ENCODE data around the gene PKD2.

Gene PKD2

DNA sequence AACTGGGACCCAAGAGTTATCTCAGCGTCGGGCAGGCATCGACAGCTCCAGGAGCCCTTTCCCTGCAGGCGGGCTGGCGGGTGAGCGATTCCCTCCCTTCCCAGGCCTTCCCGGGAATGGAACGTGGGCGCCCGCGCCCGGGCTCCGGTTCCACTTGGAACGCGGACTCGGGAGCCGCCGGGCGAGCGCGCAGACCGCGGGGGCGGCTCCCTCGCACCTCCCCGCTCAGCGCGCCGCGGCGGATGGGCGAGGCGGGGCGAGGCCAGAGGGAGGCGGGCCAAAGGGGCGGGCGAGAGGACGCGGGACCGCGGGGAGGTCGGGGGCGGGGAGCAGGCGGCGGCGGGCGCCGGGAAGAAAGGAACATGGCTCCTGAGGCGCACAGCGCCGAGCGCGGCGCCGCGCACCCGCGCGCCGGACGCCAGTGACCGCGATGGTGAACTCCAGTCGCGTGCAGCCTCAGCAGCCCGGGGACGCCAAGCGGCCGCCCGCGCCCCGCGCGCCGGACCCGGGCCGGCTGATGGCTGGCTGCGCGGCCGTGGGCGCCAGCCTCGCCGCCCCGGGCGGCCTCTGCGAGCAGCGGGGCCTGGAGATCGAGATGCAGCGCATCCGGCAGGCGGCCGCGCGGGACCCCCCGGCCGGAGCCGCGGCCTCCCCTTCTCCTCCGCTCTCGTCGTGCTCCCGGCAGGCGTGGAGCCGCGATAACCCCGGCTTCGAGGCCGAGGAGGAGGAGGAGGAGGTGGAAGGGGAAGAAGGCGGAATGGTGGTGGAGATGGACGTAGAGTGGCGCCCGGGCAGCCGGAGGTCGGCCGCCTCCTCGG, at the start of gene PKD2:
Gene PKD2, plus strand, starts transcription at position 332 of the 818 bp plus-strand sequence. Its CDS starts 99 bp downstream, at position 431.
- FAIRE-seq = no peak

DNA sequence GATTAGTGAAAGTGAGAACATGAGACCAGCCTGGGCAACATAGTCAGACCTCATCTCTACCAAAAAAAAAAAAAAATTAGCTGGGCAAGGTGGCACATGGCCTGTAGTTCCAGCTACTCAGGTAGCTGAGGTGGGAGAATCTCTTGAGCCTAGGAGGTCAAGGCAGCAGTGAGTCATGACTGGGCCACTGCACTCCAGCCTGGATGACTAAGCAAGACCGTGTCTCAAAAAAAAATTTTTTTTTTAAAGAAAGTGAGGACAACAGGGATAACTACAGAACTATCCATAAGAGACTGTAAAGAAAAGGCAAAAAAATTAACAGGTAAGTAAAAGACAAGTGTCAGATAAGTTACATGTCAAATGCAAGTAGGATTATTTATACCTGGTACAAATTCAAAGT, 45.4 kb upstream of the PKD2 start:
- no peak for FAIRE-seq

DNA sequence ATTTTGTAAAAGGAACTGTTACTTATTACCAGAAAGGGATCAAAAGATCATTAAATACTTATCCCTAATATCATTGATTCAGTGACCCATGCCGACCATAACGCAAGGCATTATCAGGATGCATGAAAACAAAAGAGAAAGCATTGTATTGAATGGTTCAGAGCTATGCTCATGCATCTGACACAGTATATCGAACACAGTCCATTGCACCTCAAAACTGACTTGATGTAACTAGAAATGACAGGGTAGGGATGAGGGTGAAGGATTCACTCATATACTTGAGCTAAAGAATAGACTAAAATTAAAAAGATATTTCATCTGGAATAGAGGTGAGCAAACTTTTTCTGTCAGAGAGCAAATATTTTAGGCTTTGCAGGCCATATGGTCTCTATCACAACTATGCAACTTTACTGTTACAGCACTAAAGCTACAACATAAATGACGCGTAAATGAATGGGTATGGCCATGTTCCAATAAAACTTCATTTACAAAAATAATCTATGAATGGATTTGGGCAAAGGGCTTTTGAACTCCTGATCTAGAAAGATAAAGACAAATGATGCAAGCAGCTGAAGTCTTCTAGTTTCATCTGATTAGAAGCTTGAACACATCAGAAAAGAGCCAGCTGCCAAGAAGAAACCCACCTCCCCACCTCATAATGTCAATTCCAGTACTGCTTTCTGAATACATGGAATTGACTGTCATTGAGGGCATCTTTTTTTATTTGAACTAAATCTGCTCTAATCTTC, 44.9 kb upstream of the PKD2 start:
- FAIRE-seq = no peak

DNA sequence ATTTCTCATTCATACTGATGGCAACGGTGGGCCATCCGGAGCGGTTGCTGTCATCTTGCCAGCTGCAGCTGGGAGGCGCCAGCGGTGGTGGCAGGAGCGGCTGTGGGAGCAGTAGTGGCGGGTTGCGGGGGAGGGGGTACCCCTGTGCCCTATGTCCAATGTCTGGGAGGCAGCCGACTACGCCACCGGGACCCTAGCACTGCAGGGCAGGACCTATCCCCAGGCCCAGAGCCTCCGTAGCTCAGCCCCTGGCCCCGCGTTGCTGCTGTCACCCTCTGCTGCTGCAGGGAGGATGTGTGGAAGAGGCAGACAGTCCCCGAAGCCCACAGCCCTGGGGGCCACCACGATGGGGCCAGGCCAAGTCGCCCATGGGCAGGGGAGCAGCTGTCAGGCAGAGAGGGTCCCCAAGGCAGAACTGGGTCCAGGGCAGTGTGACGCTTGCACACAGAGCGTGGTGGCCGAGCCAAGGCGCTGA, 41.9 kb upstream of the PKD2 start:
- FAIRE-seq = no peak

DNA sequence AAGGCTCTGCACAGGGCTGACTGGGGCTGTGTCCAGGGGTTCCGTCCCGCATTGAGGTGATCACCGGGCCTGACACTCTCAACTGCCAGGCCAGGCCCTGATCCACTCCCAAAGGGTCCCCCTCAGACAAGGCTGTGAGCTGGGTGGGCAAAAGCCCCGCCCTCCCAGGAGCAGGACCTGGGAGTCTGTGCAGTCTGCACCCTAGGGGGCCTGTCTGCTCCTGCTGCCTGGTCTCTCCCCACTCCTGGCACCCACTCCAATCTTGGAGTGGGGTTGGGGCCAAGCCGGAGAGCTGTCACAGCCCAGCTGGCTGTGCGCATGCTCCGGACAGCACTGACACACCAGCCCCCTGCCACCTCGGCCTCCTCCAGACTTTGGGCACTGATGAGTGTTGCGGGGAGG, 41.3 kb upstream of the PKD2 start:
- FAIRE-seq = no peak

DNA sequence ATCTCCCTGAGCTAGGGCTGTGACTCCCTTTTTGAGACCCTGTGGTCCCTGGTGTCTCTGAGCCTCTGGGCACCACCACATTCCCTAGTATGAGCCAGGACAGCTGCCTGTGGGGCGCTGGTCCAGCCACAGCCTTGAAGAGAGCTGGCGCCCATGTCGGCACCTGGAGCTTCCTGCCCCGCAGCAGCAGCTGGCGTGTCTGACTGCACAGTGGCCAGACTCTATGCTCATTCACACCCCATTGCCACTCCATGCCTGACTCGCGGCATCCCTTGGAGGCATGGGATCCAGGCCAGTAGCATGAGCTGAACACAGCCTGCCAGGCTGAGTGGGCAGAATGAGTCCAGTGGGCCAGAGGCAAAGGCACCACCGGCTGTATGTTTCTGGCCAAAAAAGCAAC, 40.2 kb upstream of the PKD2 start:
- FAIRE-seq = no peak

DNA sequence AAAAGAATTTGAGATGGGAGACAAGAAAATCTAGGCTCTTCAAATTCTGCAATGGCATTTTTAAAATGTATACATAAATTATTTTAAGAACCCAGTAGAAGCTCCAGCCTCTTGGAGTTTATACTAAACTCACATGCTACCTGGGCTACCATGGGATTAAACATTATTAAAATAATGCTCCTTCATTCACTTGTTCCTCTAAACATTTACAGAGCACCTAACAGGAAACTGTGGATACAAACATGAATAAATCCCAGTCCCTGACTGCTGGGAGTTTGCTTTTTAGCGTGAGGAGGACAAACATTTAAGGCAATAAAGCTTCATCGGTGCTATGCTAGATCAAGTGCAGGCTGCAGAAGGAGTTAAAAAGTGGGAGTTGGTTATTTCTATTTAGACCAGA, 37.3 kb upstream of the PKD2 start:
- no peak for FAIRE-seq

DNA sequence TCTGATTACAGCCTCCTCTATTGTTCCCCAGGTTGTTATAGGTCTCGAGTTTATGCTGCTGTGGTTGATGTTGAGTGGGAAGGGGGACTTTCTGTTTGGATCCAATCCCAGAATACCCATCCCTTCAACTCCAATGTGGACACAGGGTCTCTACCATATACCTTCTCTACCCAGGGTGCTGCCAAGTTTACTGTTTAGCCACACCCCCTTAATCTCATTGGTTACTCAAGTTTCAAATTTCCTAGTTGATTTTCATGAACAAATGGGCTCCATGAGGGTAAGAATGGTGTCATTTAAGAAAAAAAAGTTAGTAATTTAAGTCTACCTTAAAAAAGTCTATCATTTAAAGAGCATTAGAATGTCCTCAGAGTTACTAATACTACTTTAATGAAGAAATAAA, 35.6 kb upstream of the PKD2 start:
- no peak for FAIRE-seq

DNA sequence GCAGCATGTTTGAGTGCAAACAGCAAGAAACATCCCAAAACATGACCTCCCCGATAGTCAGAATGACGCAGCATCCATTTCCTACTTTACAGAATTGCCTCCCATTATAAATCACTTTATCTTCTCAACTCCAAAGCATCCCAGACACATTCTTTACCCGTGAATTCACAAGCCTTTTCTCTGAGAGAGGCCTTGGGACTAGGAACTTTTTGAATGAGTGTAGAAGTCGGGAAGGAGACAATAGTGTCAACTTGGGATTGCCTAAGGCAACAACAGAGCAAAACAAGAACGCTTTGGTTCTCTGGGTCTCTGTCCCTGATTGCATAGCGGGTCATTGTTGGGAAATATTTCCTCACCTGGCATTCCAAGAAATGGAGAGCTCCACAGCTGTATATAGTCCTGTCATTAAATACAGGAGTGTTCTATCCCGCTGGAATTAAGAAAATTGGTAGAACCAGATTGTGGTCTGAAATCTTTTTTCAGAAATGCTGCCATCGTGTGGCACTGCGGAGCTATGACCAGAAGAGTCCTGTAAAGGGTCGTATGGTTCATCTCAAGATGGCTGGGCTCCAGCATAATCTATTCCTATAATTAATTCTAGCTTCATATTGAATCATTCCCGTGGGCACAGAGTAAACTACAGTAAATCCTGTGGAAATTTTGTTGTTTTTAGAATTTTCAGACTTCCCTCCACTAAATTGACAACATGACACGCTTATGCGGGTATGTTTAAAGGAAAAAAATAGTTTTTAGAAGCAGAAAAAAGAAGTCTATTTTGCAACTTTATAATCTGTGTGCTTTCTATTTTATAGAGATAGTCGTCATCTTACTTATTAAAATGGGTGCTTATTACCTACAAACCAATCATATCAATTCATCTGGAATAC, 33.9 kb upstream of the PKD2 start:
- FAIRE-seq = peak; percentile 85

DNA sequence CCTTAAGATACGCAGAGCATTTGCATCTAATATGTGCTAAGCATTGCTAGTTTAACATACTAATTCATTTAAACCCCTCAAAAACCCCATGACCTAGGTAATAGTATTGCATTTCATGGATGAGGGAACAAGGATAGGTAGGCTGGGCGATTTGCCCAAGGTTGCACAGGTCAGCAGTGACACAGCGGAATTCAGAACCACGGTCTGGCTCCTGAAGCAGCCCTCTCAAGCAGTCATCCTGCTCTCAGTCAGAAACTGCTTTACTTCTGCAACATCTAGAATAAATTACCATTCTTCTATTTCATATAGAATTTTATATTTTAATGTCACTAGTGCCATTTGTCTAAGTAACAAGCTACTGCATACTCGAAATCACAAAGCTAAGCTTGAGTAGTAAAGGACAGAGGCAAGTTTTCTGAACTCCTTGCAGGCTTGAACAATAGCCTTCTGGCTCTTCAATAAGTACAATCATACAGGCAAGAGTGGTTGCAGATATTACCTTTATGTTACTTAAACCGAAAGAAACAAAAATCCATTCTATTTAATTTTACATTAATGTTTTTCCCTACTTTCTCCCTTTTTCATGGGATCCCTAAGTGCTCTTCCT, 32.5 kb upstream of the PKD2 start:
- FAIRE-seq = no peak

DNA sequence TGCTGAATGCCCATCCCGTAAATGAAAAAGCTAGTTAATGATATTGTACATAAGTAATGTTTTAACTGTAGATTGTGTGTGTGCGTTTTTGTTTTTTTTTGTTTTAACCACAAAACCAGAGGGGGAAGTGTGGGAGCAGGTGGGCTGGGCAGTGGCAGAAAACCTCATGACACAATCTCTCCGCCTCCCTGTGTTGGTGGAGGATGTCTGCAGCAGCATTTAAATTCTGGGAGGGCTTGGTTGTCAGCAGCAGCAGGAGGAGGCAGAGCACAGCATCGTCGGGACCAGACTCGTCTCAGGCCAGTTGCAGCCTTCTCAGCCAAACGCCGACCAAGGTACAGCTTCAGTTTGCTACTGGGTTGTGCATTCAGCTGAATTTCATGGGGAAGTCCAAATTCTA, 32.0 kb upstream of the PKD2 start, which contains the start of gene SPP1:
Gene SPP1, plus strand, starts transcription at position 249 of the 400 bp plus-strand sequence. CDS start 1,182 bp downstream, outside the sequence.
- no peak for FAIRE-seq

DNA sequence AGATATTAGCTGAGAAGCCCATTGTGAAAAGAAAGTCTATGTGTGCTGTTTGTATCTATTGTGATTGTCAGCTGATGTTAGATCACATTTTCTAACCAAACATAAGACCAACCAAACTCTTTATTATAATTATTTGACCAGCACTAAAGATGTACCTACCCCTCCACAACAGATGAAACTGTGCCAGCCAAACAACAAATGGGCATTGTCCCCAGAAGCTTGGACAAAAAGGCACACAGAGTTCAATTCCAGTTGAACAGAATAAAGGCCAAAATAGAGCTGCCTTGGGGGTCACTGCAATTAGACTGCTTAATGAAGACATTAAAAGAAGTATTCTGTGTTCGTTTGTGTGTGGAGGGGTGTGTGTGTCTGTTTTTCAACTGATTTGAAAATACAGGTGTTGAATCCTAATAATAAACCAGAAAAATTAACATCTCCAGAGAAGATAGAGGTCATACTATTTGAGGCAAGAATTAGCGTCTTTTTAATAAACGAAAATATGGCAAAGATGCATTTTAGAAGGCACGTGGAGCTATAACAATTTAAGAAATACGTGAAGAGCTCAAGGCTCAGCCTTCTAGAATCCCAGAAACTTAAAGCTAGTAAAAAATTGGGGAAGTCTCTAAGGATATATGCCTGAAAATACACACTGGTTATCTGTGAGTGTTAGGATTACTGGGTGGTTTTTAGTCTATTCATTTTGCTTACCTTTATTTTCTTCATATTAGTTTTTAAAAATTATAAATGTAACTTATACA, 29.7 kb upstream of the PKD2 start:
- FAIRE-seq = no peak

DNA sequence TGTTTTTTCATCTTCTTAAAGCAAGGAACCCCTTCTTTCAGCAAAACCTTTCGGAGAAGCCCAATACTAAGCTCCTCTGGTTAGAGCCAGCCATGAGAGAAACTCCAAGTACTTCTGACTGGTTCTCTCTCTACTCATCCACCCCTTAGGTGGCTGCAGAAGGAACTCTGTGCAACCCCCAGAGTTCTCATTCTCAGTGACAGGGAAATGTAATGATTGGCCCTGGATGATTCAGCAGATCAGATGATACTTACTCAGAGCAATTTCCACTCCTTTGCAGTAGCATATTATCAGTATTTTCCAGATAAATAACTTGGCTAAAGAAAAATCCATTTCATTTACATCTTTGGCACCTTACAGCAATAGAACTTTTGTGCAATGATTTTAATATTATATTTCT, 28.8 kb upstream of the PKD2 start:
- FAIRE-seq = no peak

DNA sequence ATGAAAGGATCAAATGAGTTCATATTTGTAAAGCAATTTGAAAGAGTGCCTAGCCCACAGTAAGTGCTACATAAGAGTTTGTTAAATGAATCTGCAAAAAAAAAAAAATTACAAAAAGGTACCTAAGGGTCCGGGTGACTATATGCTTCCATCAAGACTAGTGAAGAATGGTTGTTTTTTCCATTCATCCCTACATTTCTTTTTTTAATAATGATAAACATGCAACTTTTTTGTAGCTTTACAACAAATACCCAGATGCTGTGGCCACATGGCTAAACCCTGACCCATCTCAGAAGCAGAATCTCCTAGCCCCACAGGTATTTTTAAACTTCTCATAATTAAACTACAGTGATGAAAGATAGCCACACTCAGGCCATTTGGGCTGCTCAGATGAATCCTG, 27.6 kb upstream of the PKD2 start:
- FAIRE-seq = no peak

DNA sequence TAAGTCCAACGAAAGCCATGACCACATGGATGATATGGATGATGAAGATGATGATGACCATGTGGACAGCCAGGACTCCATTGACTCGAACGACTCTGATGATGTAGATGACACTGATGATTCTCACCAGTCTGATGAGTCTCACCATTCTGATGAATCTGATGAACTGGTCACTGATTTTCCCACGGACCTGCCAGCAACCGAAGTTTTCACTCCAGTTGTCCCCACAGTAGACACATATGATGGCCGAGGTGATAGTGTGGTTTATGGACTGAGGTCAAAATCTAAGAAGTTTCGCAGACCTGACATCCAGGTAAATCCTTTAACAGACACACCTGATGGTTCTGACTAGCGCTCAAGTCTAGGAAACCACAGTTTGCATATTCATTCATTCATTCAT, 25.9 kb upstream of the PKD2 start:
- FAIRE-seq = no peak

DNA sequence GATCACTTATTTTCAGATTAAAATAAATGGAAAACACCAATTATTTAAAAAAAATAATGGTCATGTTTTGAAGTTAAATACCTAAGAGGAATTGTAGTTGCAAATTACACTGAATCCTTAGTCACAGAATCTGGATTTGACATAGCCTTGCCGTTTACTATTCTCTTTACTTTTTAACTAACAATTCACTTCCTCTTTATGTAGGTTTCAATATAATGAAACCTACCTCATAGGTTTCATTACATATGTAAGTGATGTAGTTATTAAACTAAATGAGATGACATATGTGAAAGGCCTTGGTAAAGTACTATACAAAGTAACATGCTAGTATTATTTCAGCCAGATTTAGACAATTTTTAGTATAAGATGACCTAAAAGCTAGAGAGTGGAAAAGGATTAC, 25.4 kb upstream of the PKD2 start:
- FAIRE-seq = no peak

DNA sequence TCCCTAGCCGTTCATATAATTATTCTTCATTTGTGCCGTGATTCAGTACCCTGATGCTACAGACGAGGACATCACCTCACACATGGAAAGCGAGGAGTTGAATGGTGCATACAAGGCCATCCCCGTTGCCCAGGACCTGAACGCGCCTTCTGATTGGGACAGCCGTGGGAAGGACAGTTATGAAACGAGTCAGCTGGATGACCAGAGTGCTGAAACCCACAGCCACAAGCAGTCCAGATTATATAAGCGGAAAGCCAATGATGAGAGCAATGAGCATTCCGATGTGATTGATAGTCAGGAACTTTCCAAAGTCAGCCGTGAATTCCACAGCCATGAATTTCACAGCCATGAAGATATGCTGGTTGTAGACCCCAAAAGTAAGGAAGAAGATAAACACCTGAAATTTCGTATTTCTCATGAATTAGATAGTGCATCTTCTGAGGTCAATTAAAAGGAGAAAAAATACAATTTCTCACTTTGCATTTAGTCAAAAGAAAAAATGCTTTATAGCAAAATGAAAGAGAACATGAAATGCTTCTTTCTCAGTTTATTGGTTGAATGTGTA, 24.9 kb upstream of the PKD2 start:
- no peak for FAIRE-seq

DNA sequence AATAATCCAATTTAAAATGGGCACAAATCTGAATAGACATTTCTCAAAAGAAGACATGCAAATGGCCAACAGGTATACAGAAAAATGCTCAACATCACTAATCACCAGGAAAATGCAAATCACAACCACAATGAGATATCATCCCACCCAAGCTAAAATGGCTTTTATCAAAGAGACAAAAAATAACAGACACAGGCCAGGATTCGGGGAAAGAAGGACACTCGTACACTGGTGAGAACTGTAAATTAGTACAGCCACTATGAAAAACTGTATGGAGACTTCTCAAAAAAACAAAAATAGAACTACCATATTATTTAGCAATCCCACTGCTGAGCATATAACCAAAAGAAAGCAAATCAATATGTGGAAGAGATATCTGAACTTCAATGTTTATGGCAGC, 23.4 kb upstream of the PKD2 start:
- no peak for FAIRE-seq

DNA sequence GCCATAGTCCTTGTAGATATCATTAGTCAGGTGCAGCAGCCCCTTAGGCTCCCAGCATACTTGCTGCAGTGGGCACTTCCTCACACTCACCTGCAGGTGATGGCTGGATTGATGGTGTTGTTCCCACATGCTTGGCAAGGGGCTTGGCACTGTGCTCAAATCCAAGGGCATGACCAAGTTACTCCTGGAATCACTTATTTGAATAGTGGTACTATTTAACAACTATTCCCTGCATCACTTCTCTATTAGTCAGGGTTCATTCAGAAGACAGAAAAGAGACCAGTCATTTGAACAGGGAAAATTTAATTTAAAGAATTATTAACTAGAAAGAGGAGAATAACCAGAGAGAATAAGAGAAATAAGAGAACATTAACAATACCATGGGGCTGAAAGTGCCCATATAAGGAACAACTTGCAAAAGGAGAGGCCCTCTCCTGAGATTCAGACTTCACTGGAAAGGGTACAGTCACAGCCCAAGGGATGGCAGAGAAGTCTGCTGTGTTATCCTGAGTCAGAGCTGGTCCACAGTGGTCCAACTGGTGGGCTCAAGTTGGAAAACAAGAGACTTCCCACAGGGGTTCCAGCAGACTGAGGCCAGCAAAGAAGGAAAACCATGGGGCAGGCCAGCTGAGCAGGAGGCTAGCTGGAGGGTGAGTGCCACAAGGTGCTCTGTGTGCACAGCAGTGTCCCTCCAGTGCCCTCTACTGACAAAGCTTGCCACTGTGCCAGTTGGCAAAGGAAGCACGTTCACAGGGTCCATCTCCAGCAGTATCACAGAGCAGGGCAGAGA, 22.1 kb upstream of the PKD2 start:
- no peak for FAIRE-seq

DNA sequence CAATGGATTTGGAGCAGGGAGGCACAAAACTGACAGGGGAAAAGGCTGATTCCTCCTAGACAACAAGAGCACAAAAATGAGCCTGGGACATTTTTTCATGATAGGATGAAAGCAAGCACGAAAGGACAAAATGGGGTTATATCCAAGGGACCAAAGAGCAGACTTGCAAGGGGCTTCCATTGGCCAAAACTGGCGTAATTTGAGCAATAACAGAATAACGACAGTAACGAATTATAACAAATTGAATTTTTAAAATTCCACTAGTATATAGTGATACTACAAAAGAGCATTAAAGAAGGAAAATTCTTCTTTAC, 21.6 kb upstream of the PKD2 start:
- no peak for FAIRE-seq

DNA sequence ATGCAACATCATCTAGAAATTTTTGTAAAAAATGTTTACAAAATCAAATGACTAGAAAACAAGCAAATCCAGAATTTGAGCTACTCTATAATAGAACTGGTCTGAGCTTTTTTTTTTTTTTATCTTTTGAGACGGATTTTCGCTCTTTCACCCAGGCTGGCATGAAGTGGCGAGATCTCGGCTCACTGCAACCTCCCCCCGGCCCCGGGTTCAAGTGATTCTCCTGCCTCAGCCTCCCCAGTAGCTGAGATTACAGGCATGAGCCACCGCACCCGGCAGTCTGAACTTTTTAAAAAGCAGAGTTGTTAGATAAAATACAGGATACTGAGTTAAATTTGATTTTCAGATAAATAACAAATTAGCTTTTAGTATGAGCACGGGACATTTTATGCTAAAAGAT, 20.9 kb upstream of the PKD2 start:
- FAIRE-seq = no peak
